Heart left ventricle (tissue), 13 donors: Measurements from ENCODE around the gene IFFO2.

Source experiments
- POLR2A ChIP-seq, 2 donors: fragments of 450-650 bp; IDR thresholded peaks; one replicate each; pipeline ENCODE4 v1.6.1; 2017; ENCODE audit warnings: antibody characterized with exemption in 2 of 2, mild to moderate bottlenecking in 2 of 2, moderate library complexity in 2 of 2
- TF ChIP-seq, protein P1 (sequence below), 12 donors: fragments of 200-600 bp; sonication (generic) in 4 of 12; IDR thresholded peaks; one replicate each; pipeline versions ENCODE4 v1.5.0 to v1.8.0; 2018 to 2022; ENCODE audit warnings: antibody characterized with exemption in 12 of 12, mild to moderate bottlenecking in 5 of 12
- donor health status: ischemic (EF 13 %, LVEDD 7.1; RV severe dilation, severe dysfunction).
- donor health status: DM: no; HTN: yes; CAD: no.
- donor health status: DM: no; HTN: no; CAD: no.
- donor health status: ischemic (EF 25% LVEDD 6.9; RV normal size, moderate dysfunction).
- donor health status: ischemic (EF 25% LVEDD 5.7; RV mildly dilated, moderate dysfunction).
- donor health status: ischemic (EF 35%, LVEDD 5.7; RV mildly dilated, moderate dysfunction).
- donor health status: nonischemic (EF 11% LVEDD 7.7; RV severe dilation, severe dysfunction).
- donor health status: DM: yes; HTN: yes; CAD: no.
- donor health status: PGD.
- donor health status: ischemic (EF 29% LVEDD 5.4; RV normal size, mild dysfunction).
- donor health status: nonischemic (EF 23%, LVEDD 6.1; RV moderate dilation, normal function).

DNA sequence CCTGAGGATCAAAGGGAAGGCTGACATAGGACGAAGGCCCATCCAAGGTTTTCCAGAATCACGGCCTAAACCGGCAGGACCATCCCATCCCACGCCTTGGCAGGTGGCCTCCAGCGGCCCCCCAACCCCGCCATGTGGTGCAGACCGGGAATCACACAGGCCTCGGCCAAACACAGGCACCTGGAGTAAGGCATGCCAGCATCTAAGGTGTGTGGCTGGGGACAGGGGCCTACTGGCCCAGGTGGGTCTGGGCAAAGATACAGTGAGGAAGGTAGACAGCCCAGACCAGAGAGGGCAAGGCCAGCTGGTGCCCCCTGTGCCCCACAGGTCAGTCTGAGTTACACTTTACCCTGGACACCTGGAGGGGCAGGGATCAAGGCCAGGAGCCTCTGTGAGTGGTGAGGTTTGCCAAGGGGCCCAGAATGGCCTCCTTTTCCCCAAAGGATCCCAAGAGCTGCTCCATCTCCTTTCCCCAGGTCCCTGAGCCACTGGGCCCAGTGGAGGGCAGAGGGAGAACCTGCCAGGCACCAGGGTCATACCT, 84.3 kb downstream of the IFFO2 start:
- TF ChIP-seq, protein P1, sequence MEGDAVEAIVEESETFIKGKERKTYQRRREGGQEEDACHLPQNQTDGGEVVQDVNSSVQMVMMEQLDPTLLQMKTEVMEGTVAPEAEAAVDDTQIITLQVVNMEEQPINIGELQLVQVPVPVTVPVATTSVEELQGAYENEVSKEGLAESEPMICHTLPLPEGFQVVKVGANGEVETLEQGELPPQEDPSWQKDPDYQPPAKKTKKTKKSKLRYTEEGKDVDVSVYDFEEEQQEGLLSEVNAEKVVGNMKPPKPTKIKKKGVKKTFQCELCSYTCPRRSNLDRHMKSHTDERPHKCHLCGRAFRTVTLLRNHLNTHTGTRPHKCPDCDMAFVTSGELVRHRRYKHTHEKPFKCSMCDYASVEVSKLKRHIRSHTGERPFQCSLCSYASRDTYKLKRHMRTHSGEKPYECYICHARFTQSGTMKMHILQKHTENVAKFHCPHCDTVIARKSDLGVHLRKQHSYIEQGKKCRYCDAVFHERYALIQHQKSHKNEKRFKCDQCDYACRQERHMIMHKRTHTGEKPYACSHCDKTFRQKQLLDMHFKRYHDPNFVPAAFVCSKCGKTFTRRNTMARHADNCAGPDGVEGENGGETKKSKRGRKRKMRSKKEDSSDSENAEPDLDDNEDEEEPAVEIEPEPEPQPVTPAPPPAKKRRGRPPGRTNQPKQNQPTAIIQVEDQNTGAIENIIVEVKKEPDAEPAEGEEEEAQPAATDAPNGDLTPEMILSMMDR (IDR thresholded peaks at IDR 0.05) = no peak
- no peak for TF ChIP-seq POLR2A (IDR thresholded peaks at IDR 0.05)
